Large intestine (tissue), 3 donors: ENCODE measurements around the gene BCAR3. TPM values are rescaled to one million over a fixed set of nuclear protein-coding genes. Genes with fewer than 3 reads are reported as not detected.

ENCODE experiments used
- DNase-seq, 2 donors: peaks; one replicate each; pipeline versions ENCODE4 v3.0.0 to v3.0.0-alpha.2; 2013
- H3K27ac ChIP-seq: one replicate; pipeline ENCODE4 v1.5.1; 2013; ENCODE audit warnings: low read length
- H3K27me3 ChIP-seq: 2 replicates; pipeline ENCODE4 v1.6.1; 2013; ENCODE audit warnings: low read length; ENCODE audit not compliant: control insufficient read depth, insufficient read depth
- H3K36me3 ChIP-seq: 2 replicates; pipeline ENCODE4 v1.6.1; 2013; ENCODE audit warnings: low read length; ENCODE audit not compliant: control insufficient read depth, insufficient read depth
- H3K4me1 ChIP-seq: one replicate; pipeline ENCODE4 v1.6.1; 2013; ENCODE audit warnings: low read length; ENCODE audit not compliant: control insufficient read depth, insufficient read depth
- H3K4me3 ChIP-seq: one replicate; pipeline ENCODE4 v1.5.1; 2013; ENCODE audit warnings: low read length
- H3K9me3 ChIP-seq: one replicate; pipeline ENCODE4 v1.6.1; 2013; ENCODE audit warnings: mild to moderate bottlenecking, low read depth, low read length, moderate library complexity; ENCODE audit not compliant: control insufficient read depth
- WGBS: methylation state at CpG from one replicate; pipeline ENCODE4 v1.1.5; 2013; ENCODE audit warnings: low lambda C conversion rate; ENCODE audit not compliant: insufficient coverage; 5-methylcytosine and 5-hydroxymethylcytosine counted together
- polyA plus RNA-seq: library from polyadenylated mRNA; unstranded; fragments of 120-200 nt; gene quantifications from one replicate; pipeline ENCODE4 v1.2.1, GENCODE V29; 2013

BCAR3 gene
- polyA plus RNA-seq, 1 donor = 11.7 TPM

DNA sequence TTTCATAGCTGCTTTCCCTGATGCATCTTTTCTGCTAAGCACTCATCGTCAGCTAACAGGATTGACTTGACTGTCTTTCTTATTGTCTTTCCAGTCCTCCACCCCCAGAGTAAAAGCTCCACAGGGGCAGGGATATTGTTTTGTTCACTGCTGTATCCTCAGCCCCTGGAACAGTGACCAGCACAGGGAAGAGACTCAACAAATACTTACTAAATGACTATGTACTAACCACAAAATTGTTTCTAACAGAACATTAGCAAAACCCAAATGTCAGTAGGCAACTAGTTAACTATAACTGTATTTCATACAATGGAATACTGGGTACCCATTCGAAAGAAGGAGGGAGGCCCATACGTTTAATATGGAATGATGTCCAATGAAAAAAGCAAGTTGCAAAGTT lies 53.0 kb downstream of the BCAR3 start:
- no peak overlapping the region for H3K27ac ChIP-seq
- 100% methylated on average over 2 of the region's 3 CpGs for WGBS
- H3K4me3 ChIP-seq = no peak overlapping the region
- H3K27me3 ChIP-seq = no peaks in the 10 kb centered on the region
- H3K9me3 ChIP-seq = peaks cover 2% of the 10 kb centered on the region
- H3K4me1 ChIP-seq = no peaks in the 10 kb centered on the region
- no peaks in the 10 kb centered on the region for H3K36me3 ChIP-seq
- DNase-seq = no peak

DNA sequence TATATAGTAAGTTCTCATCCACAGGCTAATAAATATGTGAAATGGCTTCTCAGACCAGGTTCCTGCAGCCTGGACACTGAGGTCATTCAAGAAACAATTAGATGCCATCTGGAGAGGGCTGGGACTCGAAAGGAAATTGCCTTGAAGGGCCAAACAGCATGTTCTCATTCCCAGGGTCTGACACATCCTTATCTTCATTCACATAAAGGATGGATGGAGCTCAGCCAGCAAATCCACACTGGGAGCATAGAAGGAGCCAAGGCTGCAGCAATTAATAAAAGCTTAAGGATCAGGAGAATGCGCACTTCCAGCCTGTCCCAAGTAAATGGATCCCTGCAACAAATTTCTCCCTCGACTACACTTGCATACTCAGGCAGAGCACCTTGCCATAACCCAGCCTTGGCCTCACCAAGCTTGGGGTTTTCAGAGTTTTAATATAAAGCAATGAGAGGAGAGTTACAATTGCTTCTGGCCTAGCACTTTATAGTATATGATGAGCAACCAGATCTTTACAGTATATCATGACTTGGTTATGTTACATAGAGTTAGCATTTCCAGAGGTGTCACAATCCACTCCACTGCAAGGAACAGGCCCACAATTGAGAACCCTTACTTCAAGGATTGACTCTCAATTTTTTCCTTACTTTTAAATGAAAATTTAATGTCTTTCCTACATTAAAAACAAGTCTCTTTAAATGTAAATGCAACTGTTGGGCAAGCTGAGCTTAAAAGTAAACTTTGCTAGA lies 55.9 kb downstream of the BCAR3 start:
- Histone ChIP-seq H3K4me1 (peaks cover 12% of the 10 kb centered on the region), H3K27ac (no peak overlapping the region), H3K4me3 (no peak overlapping the region), H3K36me3 (no peaks in the 10 kb centered on the region), H3K9me3 (no peaks in the 10 kb centered on the region), H3K27me3 (no peaks in the 10 kb centered on the region)
- WGBS = no CpG with 5 or more reads among the region's 3 CpGs
- peak in 1 of 2 donors; percentile 44 for DNase-seq

DNA sequence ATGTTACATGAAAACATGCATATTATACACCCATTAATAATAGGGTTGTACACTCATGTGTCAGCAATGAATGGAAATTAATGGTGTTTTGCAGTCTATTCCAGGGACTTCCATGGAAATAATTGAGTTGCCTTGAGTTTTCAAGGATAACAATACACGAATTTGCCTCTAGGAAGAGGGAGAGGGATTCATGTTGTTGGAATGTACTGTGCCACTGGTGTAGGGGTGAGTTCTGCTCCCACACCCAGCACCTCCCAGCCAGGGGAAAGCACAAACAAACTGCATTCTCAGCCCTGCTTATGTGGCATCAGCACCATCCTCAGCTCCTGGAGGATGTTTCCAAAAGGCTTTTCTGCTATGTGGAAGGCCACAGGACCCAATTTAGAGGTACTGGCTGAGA lies 57.8 kb downstream of the BCAR3 start:
- Histone ChIP-seq H3K9me3 (no peaks in the 10 kb centered on the region), H3K4me3 (no peak overlapping the region), H3K27ac (no peak overlapping the region), H3K27me3 (no peaks in the 10 kb centered on the region), H3K4me1 (peaks cover 28% of the 10 kb centered on the region), H3K36me3 (no peaks in the 10 kb centered on the region)
- DNase-seq = no peak
- no CpG with 5 or more reads among the region's 1 CpG for WGBS

DNA sequence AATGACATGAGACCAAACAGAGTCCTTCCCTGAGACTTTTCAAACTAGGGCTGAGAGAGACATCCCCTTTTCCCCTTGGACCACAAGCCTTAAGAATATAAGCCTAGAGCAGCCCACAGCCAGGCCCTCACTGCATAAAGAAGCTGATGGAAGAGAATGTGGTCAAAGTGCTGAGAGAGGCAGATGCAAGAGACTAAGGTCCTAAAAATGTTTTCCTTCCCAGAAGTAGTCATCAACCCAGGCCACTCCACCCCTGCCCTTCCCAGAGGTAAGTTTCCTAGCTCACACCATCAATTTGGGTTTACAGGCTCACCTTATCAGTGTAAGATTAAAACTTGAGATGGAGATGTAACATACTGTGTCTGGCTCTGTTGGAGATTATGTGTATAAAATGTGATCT lies 58.2 kb downstream of the BCAR3 start:
- H3K27me3 ChIP-seq = no peaks in the 10 kb centered on the region
- no peak overlapping the region for H3K4me3 ChIP-seq
- DNase-seq = no peak
- H3K27ac ChIP-seq = no peak overlapping the region
- H3K9me3 ChIP-seq = no peaks in the 10 kb centered on the region
- peaks cover 32% of the 10 kb centered on the region for H3K4me1 ChIP-seq
- no peaks in the 10 kb centered on the region for H3K36me3 ChIP-seq

DNA sequence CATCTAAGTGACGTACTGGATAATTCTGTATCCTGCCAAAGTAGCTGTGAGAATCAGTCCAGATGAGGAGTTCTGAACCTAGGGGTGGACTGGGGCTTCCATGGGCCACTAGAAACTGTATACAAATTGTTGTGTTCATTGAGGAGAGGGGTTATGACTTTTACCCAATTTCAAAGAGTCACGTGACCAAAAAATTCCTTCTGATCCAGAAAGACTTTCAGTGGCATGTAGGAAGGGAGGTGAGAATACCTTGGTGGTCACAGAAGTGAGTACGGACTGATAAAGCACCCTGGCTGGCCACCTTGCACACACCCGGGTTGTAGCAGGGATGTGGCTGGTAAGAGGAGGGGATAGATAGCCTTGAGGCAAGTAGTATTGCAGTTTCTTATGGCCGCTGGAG lies 60.4 kb downstream of the BCAR3 start:
- Histone ChIP-seq H3K4me1 (peaks cover 53% of the 10 kb centered on the region), H3K36me3 (no peaks in the 10 kb centered on the region), H3K27me3 (no peaks in the 10 kb centered on the region), H3K4me3 (no peak overlapping the region), H3K27ac (no peak overlapping the region), H3K9me3 (no peaks in the 10 kb centered on the region)
- no peak for DNase-seq
- WGBS = no CpG with 5 or more reads among the region's 5 CpGs

DNA sequence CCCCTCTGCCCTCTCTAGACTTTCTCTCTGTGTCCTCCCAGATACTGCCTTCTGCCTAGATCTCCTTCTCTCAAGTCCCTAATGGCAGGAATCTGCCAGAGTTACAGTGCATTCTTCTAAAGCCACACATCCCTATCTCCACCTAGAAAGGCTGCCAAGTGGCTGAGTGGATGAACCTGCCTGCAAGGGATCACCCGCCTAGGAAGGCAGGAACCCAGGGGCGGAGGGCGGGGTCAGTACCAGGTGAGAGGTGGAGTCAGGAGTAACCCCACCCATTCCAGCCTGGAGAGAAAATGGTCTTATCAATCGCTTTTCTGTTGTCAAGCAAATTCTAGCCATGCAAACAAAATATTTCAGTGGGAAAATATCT lies 60.8 kb downstream of the BCAR3 start:
- no CpG with 5 or more reads among the region's 4 CpGs for WGBS
- Histone ChIP-seq H3K36me3 (no peaks in the 10 kb centered on the region), H3K4me3 (no peak overlapping the region), H3K4me1 (peaks cover 56% of the 10 kb centered on the region), H3K27ac (no peak overlapping the region), H3K27me3 (no peaks in the 10 kb centered on the region), H3K9me3 (no peaks in the 10 kb centered on the region)
- DNase-seq = no peak

DNA sequence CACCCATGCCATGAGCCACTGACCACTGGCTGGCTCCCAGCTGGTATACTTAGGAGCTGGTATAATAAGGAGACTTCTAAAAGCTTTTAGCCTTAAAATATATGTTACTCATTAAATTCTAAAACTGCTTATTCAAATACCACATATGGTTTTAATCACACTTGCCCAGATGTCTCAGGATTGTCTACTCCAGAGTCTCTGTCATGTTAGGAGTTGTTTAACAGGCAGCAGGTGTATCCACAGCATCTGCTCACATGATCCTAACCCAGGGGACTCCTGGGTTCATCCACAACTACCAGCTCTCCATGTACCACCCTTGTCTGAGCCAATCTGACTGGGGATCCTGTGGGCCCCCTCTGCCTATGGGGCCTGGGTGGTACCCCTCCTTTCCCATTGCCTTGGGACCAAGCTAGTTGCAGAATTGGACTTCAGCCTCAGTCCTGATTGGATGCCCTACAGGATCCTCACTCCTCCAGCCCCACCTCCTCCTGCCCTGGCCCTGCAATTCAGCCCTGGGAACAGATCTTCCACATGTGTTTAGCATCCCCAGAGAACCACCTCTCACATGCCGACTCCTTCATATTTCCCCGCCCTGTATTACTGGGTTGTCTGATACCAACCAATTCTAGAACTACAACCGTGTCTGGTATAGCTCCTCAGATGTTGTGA lies 61.3 kb downstream of the BCAR3 start:
- no peak overlapping the region for H3K4me3 ChIP-seq
- WGBS = 83% methylated on average over 1 of the region's 3 CpGs
- H3K27ac ChIP-seq = no peak overlapping the region

DNA sequence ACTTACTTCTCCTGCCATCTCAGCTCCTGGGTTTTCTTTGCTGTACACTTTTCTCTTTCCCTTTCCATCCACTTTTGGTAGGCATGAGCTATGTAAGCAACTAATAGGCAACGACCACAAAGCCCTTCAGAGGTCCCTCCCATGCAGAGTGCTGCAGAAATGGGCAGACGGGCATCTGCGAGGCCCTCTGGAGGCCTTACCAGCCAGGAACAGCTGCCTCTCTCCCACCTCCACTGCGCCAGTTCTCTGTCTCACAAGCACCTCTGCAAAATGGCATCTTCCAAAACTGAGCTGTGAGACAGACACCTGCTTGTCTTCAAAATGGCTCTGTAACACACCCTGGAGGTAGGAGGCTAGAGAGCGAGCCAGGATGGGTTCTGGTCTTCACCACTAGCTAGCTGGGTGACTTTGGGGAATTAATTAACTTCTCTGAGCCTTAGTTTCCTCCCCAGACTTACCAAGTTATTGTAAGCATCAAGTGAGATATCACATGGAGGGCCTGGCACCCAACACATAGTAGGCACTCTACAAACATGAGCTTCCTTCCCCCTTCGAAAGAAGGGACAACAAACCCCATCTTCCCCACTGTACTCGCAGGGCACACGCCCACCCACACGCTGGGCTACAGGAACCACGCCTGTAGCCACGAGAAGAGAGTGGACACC lies 62.0 kb downstream of the BCAR3 start:
- no peak overlapping the region for H3K4me3 ChIP-seq
- peak overlapping the region; percentile 36 for H3K27ac ChIP-seq
- no peaks in the 10 kb centered on the region for H3K9me3 ChIP-seq
- no peaks in the 10 kb centered on the region for H3K36me3 ChIP-seq
- H3K27me3 ChIP-seq = no peaks in the 10 kb centered on the region
- peaks cover 63% of the 10 kb centered on the region for H3K4me1 ChIP-seq
- WGBS = 100% methylated on average over 1 of the region's 11 CpGs
- no peak for DNase-seq

More for the DNA sequence above, 61.3 kb downstream of the BCAR3 start:
- DNase-seq = peak in 1 of 2 donors; percentile 54
- Histone ChIP-seq H3K4me1 (peaks cover 61% of the 10 kb centered on the region), H3K9me3 (no peaks in the 10 kb centered on the region), H3K27me3 (no peaks in the 10 kb centered on the region), H3K36me3 (no peaks in the 10 kb centered on the region)

DNA sequence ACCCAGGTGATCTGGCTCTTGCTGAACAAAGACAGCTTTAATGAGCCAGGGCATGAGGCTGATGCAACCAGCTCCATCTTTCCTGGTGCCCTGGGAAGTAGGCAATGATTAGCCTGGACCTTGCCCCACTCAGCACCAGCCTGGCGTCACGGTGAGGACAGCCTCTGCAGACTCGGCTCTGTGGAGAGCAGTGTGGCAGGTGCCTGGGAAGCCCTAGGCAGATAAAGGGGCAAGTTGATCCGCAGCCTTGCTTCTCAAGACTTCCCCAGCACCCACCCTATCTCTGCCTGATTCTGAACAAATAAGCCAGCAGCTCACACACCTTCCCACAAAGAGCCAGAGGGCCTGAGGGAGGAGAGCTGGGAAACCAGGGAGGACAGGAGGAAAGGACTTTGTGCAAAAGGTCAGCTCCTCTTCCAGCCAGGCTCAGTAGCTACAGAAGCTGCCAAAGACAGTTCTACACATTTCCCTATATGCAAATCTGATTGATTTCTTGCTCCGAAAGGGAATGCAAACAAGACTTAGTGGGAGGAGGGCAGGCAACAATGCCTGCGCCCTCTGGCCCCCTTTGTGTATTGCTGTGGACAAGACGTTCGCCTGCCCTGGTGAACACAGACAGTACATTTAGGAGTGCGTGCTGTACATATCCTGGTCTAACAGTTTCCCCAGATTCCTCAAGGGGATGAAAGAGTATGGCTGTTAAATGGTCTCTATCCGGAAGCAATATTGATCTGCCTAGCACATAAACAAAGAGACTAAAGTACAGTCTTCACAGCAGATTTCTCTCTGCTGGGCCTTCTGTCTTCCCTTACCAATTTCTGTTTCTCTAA lies 63.8 kb downstream of the BCAR3 start:
- H3K4me1 ChIP-seq = peaks cover 67% of the 10 kb centered on the region
- no peaks in the 10 kb centered on the region for H3K36me3 ChIP-seq
- H3K9me3 ChIP-seq = no peaks in the 10 kb centered on the region
- H3K27ac ChIP-seq = peak overlapping the region; percentile 91
- H3K27me3 ChIP-seq = no peaks in the 10 kb centered on the region
- H3K4me3 ChIP-seq = no peak overlapping the region
- DNase-seq = peak; percentile 87 to 97
- WGBS = no CpG with 5 or more reads among the region's 10 CpGs

DNA sequence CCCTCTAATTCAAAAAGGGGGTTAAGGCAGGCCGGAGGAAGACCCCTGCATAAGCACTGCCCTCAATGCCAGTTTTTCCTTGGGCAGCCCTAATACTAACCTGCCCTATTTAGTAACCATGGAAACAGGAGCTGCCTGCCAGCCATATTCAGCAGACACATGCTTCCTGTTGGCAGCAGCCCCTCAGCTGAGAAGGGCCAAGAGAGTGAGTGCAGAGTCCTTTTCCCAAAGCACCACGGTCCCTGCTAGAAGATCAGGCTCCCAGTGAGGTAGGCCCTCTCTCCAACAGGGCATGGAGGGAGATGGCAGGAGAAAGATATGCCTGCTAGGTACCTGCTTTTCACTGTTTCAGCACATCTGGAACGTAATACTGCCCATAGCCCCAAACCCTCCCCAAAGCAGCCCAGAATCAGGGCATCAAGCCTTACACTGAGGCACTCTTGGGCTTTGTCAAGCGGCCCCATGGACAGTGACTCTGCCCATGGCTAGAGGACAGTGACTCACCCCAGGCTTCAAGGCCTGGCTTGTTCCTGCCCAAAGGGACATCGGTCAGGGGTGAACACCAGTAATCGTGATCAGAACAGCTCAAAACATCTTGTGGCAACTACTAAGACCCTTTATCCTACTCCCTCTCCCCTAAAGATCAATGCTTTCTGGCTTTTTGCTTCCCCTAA lies 64.5 kb downstream of the BCAR3 start:
- H3K36me3 ChIP-seq = no peaks in the 10 kb centered on the region
- H3K4me1 ChIP-seq = peaks cover 59% of the 10 kb centered on the region
- peak overlapping the region; percentile 91 for H3K27ac ChIP-seq
- DNase-seq = peak in 1 of 2 donors; percentile 55
- H3K9me3 ChIP-seq = no peaks in the 10 kb centered on the region
- no peak overlapping the region for H3K4me3 ChIP-seq
- 80% methylated on average over 1 of the region's 6 CpGs for WGBS
- no peaks in the 10 kb centered on the region for H3K27me3 ChIP-seq
